K562 (cell line): ENCODE results near the gene PSMA5. TPM values are rescaled to one million over a fixed set of nuclear protein-coding genes. Genes with fewer than 3 reads are reported as not detected.
A peak's percentile ranks its signal among the peaks of the same experiment; 100 is the strongest.

Source experiments
- ATAC-seq: fragments of 200-7000 bp; cut with Tn5 transposase; 3 replicates; pipeline ENCODE4 v1.9.1; 2020; ENCODE audit warnings: moderate library complexity
- BruUV-seq: library from RNA; stranded (reverse); fragments of 400-500 nt; replicated peaks from 2 replicates; lab custom pipeline; 2021; lab: Mats Ljungman, UMichigan
- CTCF ChIA-PET: fragments of 300-600 bp; formaldehyde crosslinking; extraction: SDS; loops from one replicate; lab custom pipeline; 2021; ENCODE audit warnings: low intra/inter-chr PET ratio; lab: Yijun Ruan, JAX
- POLR2A ChIA-PET: fragments of 300-600, 350-650 bp; sonication (Branson Sonifier 250); formaldehyde crosslinking; extraction: SDS; loops from one replicate; lab custom pipeline; 2021; ENCODE audit warnings: antibody characterized with exemption, inconsistent platforms; lab: Yijun Ruan, JAX
- DNase-seq, 4 experiments: peaks; one replicate each; pipeline versions ENCODE4 v3.0.0 to v3.0.0-alpha.2; 2011 to 2018; ENCODE audit warnings: low spot score in 3 of 4, mixed read lengths in 3 of 4; ENCODE audit errors: extremely low read depth in 1 of 4
- FAIRE-seq: peaks from 2 replicates; lab custom pipeline; 2011; peaks lifted over from hg19 to GRCh38; lab: Jason Lieb, UNC
- H2AFZ ChIP-seq: 2 replicates; pipeline ENCODE4 v1.6.0; 2011; ENCODE audit warnings: low read depth, low read length, control low read depth, inconsistent platforms
- H3K27ac ChIP-seq: fragments of 200-600 bp; 3 replicates; pipeline ENCODE4 v1.8.0; 2011; ENCODE audit warnings: low read depth, mild to moderate bottlenecking, control low read depth, inconsistent platforms, low read length, moderate library complexity, mixed read lengths; ENCODE audit errors: extremely low read depth
- H3K27me3 ChIP-seq, 2 experiments: fragments of 300-600 bp in 1 of 2; 2 replicates in 1 of 2; 3 replicates in 1 of 2; pipeline versions ENCODE4 v1.6.0 to v1.8.0; 2011; ENCODE audit warnings: inconsistent platforms in 2 of 2, low read length in 2 of 2, mild to moderate bottlenecking in 1 of 2, mixed read lengths in 1 of 2, moderate library complexity in 1 of 2; ENCODE audit not compliant: control insufficient read depth in 2 of 2, insufficient read depth in 2 of 2
- H3K36me3 ChIP-seq: fragments of 300-600 bp; 3 replicates; pipeline ENCODE4 v1.8.0; 2011; ENCODE audit warnings: mild to moderate bottlenecking, low read length, inconsistent platforms; ENCODE audit not compliant: control insufficient read depth, insufficient read depth
- H3K4me1 ChIP-seq, 2 experiments: fragments of 200-600 bp in 1 of 2; replicated peaks in 1 of 2; 2 replicates in 1 of 2; 3 replicates in 1 of 2; pipeline versions ENCODE4 v1.5.1 to v1.8.0; 2011; ENCODE audit warnings: inconsistent platforms in 2 of 2, low read length in 2 of 2, mild to moderate bottlenecking in 1 of 2, mixed read lengths in 1 of 2, moderate library complexity in 1 of 2; ENCODE audit not compliant: control insufficient read depth in 2 of 2, insufficient read depth in 2 of 2
- H3K4me2 ChIP-seq: 2 replicates; pipeline ENCODE4 v1.6.1; 2011; ENCODE audit warnings: low read length, control low read depth, inconsistent platforms, mixed read lengths; ENCODE audit not compliant: insufficient read depth
- H3K4me3 ChIP-seq: fragments of 200-600 bp; sonication (generic), shearing (Covaris generic); 2 replicates; pipeline ENCODE4 v1.5.1; 2016; ENCODE audit warnings: control low read depth, inconsistent platforms
- H3K79me2 ChIP-seq: fragments of 200-600 bp; 3 replicates; pipeline ENCODE4 v1.8.0; 2011; ENCODE audit warnings: low read length, inconsistent platforms; ENCODE audit not compliant: control insufficient read depth, insufficient read depth
- H3K9ac ChIP-seq, 2 experiments: 2 replicates each; pipeline versions ENCODE4 v1.6.0 to v1.6.1; 2011; ENCODE audit warnings: low read depth in 2 of 2, low read length in 2 of 2, control low read depth in 1 of 2, inconsistent platforms in 1 of 2, mild to moderate bottlenecking in 1 of 2, mixed read lengths in 1 of 2; ENCODE audit not compliant: insufficient read depth in 1 of 2
- H3K9me1 ChIP-seq: one replicate; pipeline ENCODE4 v1.6.0; 2011; ENCODE audit warnings: inconsistent platforms, mild to moderate bottlenecking, low read length, moderate library complexity; ENCODE audit not compliant: control insufficient read depth, insufficient read depth
- H3K9me3 ChIP-seq: replicated peaks from 2 replicates; pipeline ENCODE4 v1.5.1; 2011; ENCODE audit warnings: low read depth, low read length, inconsistent platforms; ENCODE audit not compliant: control insufficient read depth, insufficient read depth
- H4K20me1 ChIP-seq: replicated peaks from 2 replicates; pipeline ENCODE4 v1.6.1; 2011; ENCODE audit warnings: low read length, inconsistent platforms, mixed read lengths; ENCODE audit not compliant: control insufficient read depth, insufficient read depth
- ADNP ChIP-seq: fragments of 200-800 bp; sonication (Bioruptor generic); IDR thresholded peaks from 2 replicates; pipeline ENCODE4 v1.6.1; 2016; ENCODE audit warnings: missing genetic modification characterization, missing compliant biosample characterization
- ATF4 ChIP-seq: fragments of 450-650 bp; formaldehyde crosslinking; IDR thresholded peaks from 2 replicates; pipeline ENCODE4 v1.4.0; 2022; ENCODE audit warnings: mild to moderate bottlenecking, moderate library complexity
- CBFA2T2 ChIP-seq: fragments of 450-650 bp; conservative IDR thresholded peaks from 2 replicates; pipeline ENCODE4 v1.6.1; 2017; ENCODE audit warnings: mild to moderate bottlenecking
- CREBBP ChIP-seq: IDR thresholded peaks from one replicate; pipeline ENCODE4 v1.6.1; 2012; ENCODE audit warnings: low read depth, mild to moderate bottlenecking, control low read depth, inconsistent platforms, low read length
- DPF2 ChIP-seq: fragments of 450-650 bp; IDR thresholded peaks from 2 replicates; pipeline ENCODE4 v1.6.1; 2016
- ESRRB ChIP-seq: fragments of 250-450 bp; sonication (Bioruptor Pico); IDR thresholded peaks from 2 replicates; pipeline ENCODE4 v1.5.0; 2020; ENCODE audit warnings: mild to moderate bottlenecking, moderate library complexity, borderline replicate concordance
- GATAD2A ChIP-seq: fragments of 450-650 bp; IDR thresholded peaks from 2 replicates; pipeline ENCODE4 v1.6.1; 2017
- IFI16 ChIP-seq: fragments of 250-450 bp; sonication (Bioruptor Pico); IDR thresholded peaks from 2 replicates; pipeline ENCODE4 v2.1.2; 2022; ENCODE audit warnings: mild to moderate bottlenecking, inconsistent platforms
- KLF13 ChIP-seq: fragments of 450-650 bp; IDR thresholded peaks from 2 replicates; pipeline ENCODE4 v1.6.1; 2016; ENCODE audit warnings: missing genetic modification characterization, low read depth, mild to moderate bottlenecking, missing compliant biosample characterization, moderate library complexity, borderline replicate concordance
- NFATC3 ChIP-seq: fragments of 450-650 bp; IDR thresholded peaks from 2 replicates; pipeline ENCODE4 v1.6.1; 2017; ENCODE audit warnings: mild to moderate bottlenecking
- NUFIP1 ChIP-seq: fragments of 450-650 bp; IDR thresholded peaks from 2 replicates; pipeline ENCODE4 v1.6.1; 2018; ENCODE audit not compliant: partially characterized antibody
- PTBP1 ChIP-seq: fragments of 200-400 bp; formaldehyde crosslinking; IDR thresholded peaks from 2 replicates; pipeline ENCODE4 v1.6.1; 2017; ENCODE audit warnings: low read depth, low read length
- RBM39 ChIP-seq: fragments of 200-400 bp; formaldehyde crosslinking; optimal IDR thresholded peaks from 2 replicates; pipeline ENCODE3; 2018; ENCODE audit warnings: low read depth, low read length
- STAG1 ChIP-seq: sonication (generic); formaldehyde crosslinking; IDR thresholded peaks from 2 replicates; pipeline ENCODE4 v1.5.0; 2020; ENCODE audit warnings: missing genetic modification reagents, borderline replicate concordance
- YBX1 ChIP-seq: fragments of 450-650 bp; IDR thresholded peaks from 2 replicates; pipeline ENCODE4 v1.7.1; 2016; ENCODE audit warnings: mild to moderate bottlenecking
- ZNF134 ChIP-seq: fragments of 250-450 bp; sonication (Bioruptor Pico); conservative IDR thresholded peaks from 2 replicates; pipeline ENCODE4 v1.4.0; 2020
- ZNF212 ChIP-seq: fragments of 450-650 bp; formaldehyde crosslinking; IDR thresholded peaks from 2 replicates; pipeline ENCODE4 v1.4.0; 2020; ENCODE audit warnings: mild to moderate bottlenecking
- ZNF583 ChIP-seq: fragments of 250-450 bp; sonication (Bioruptor Pico); IDR thresholded peaks from 2 replicates; pipeline ENCODE4 v1.4.0; 2020
- ZNF639 ChIP-seq, 2 experiments: fragments of 200-800 bp in 1 of 2; sonication (Bioruptor generic) in 1 of 2; sonication (generic) in 1 of 2; formaldehyde crosslinking in 1 of 2; IDR thresholded peaks in 1 of 2; conservative IDR thresholded peaks in 1 of 2; 2 replicates each; pipeline versions ENCODE4 v1.5.0 to v1.6.1; 2016 to 2020; ENCODE audit warnings: missing compliant biosample characterization in 1 of 2, missing genetic modification characterization in 1 of 2, missing genetic modification reagents in 1 of 2
- ZNF764 ChIP-seq: fragments of 250-450 bp; sonication (Bioruptor Pico); IDR thresholded peaks from 2 replicates; pipeline ENCODE4 v1.4.0; 2020; ENCODE audit warnings: low read depth, mild to moderate bottlenecking, moderate library complexity
- ZSCAN32 ChIP-seq: fragments of 450-650 bp; formaldehyde crosslinking; IDR thresholded peaks from 2 replicates; pipeline ENCODE4 v1.4.0; 2020; ENCODE audit warnings: mild to moderate bottlenecking, moderate library complexity
- WGBS: fragments of 100-300 bp; shearing (Covaris generic); methylation state at CpG from one replicate; pipeline ENCODE4 v1.1.6; 2016; ENCODE audit warnings: low coverage, mixed read lengths; ENCODE audit not compliant: insufficient coverage; ENCODE audit errors: missing lambda C conversion rate; 5-methylcytosine and 5-hydroxymethylcytosine counted together
- in situ Hi-C: fragments of 300-500 bp; cut with MboI; formaldehyde crosslinking; loops from 4 replicates; pipeline ENCODE4 v1.15.0; 2018; ENCODE audit warnings: inconsistent platforms, mixed read lengths
- intact Hi-C: fragments of 100-400 bp; cut with micrococcal nuclease; formaldehyde crosslinking; loops from 2 replicates; pipeline ENCODE4 v1.14.2; 2022
- polyA plus RNA-seq, 8 experiments: library from polyadenylated mRNA; depleted of rRNA in 4 of 8; stranded (reverse) in 5 of 8; unstranded in 3 of 8; fragments of >200 nt; fragmentation: Nextera tagmentation in 2 of 8; fragmentation: Illumina TruSeq in 1 of 8; extraction: Ambion mirVana in 2 of 8; extraction: Trizol in 1 of 8; gene quantifications; 2 replicates each; pipeline versions ENCODE4 v1.2.1 to v1.2.3, GENCODE V29; 2011 to 2014; ENCODE audit warnings: inconsistent platforms in 1 of 8, missing spikeins in 1 of 8
- total RNA-seq, 7 experiments: library from RNA; depleted of rRNA in 6 of 7; stranded (reverse); fragments of >200 nt in 6 of 7; fragmentation: Illumina TruSeq in 2 of 7; extraction: Trizol in 2 of 7; gene quantifications; 2 replicates each; pipeline versions ENCODE4 v1.2.1 to v1.2.3, GENCODE V29; 2011 to 2021; ENCODE audit warnings: low replicate concordance in 1 of 7
- TF ChIP-seq, protein P1 (sequence below): sonication (generic); formaldehyde crosslinking; IDR thresholded peaks from 2 replicates; pipeline ENCODE4 v1.9.0; 2022; ENCODE audit warnings: mild to moderate bottlenecking, missing genetic modification reagents

PSMA5 gene
- total and polyA plus RNA-seq, 9 of the 15 experiments (the other 6 are each of a cell fraction or from before 2014, with no cell fraction given) = 82.6 to 542 (median 287) TPM

GRCh38 chr1:109388884-109389637, 37.2 kb downstream of the PSMA5 start:
- Histone ChIP-seq H2AFZ (peak overlapping the region; percentile 51), H4K20me1 (no peaks in the 10 kb centered on the region), H3K27me3 (no peaks in the 10 kb centered on the region), H3K9me3 (peaks cover 2% of the 10 kb centered on the region; the same call in 1 of the 2 replicates), H3K9ac (peak overlapping the region; percentile 73 to 86; a peak in 3 of 4 replicates), H3K4me1 (peaks cover 31 to 82% of the 10 kb centered on the region in 2 experiments), H3K79me2 (peaks cover 100% of the 10 kb centered on the region), H3K9me1 (no peaks in the 10 kb centered on the region), H3K4me3 (peak overlapping the region; percentile 41), H3K4me2 (peak overlapping the region; percentile 93), H3K27ac (peak overlapping the region; percentile 92), H3K36me3 (peaks cover 25% of the 10 kb centered on the region)
- CTCF ChIA-PET = no interaction called here
- TSS peak; percentile 61 for BruUV-seq
- FAIRE-seq = no peak
- peak; percentile 9 for ATAC-seq
- intact Hi-C loops (no loop called here), in situ Hi-C loops (no loop called here)
- DNase-seq = peak; percentile 55 to 78 (median 58)
- WGBS = 3% methylated on average over 7 of the region's 7 CpGs
- POLR2A ChIA-PET = interaction anchor here (0.6 to 4.6 kb wide), 14 partner anchors 10 to 198 kb away, joined by 3 to 35 read pairs (median 4); partner anchors contain the start of genes MYBPHL and PSRC1
- TF ChIP-seq NFATC3 (no peak), ADNP (no peak), NUFIP1 (peak; percentile 26), ZNF764 (CRISPR knock-in tag) (no peak), ZNF134 (CRISPR knock-in tag) (no peak), KLF13 (tag) (no peak), ATF4 (no peak), GATAD2A (no peak; the same call in 1 of the 2 replicates), STAG1 (CRISPR knock-in tag) (no peak), PTBP1 (no peak), RBM39 (no peak), ZNF583 (CRISPR knock-in tag) (peak; percentile 52; the same call in 1 of the 2 replicates), YBX1 (no peak), DPF2 (peak; percentile 76), ESRRB (CRISPR knock-in tag) (no peak), ZNF212 (CRISPR knock-in tag) (0 out of 2 replicates have a peak, but pooled peaks have one; percentile 23), CREBBP (no peak), IFI16 (no peak), ZSCAN32 (CRISPR knock-in tag) (no peak), CBFA2T2 (peak; percentile 52), ZNF639 (CRISPR knock-in tag; conservative IDR thresholded peaks at IDR 0.05 in 1 of 2, IDR thresholded peaks at IDR 0.05 in 1 of 2) (no peak; a peak in 1 of 4 replicates)
- TF ChIP-seq, protein P1, sequence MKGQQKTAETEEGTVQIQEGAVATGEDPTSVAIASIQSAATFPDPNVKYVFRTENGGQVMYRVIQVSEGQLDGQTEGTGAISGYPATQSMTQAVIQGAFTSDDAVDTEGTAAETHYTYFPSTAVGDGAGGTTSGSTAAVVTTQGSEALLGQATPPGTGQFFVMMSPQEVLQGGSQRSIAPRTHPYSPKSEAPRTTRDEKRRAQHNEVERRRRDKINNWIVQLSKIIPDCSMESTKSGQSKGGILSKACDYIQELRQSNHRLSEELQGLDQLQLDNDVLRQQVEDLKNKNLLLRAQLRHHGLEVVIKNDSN = no peak
